Osteoblast (primary cell): ENCODE measurements around the gene TOE1. TPM values are rescaled to one million over a fixed set of nuclear protein-coding genes. Genes with fewer than 3 reads are reported as not detected.
"Not testable (repeated sequence)": the region's sequence is repeated elsewhere in the genome, so short reads cannot be mapped to it uniquely, and the experiment has no call there.

ENCODE experiments used
- DNase-seq: peaks from one replicate; pipeline ENCODE4 v3.0.0; 2011; ENCODE audit warnings: low spot score, mixed read lengths; ENCODE audit not compliant: insufficient read length; ENCODE audit errors: missing footprints
- H2AFZ ChIP-seq: 2 replicates; pipeline ENCODE4 v1.6.0; 2011; ENCODE audit warnings: mild to moderate bottlenecking, low read length
- H3K27ac ChIP-seq: 2 replicates; pipeline ENCODE4 v1.5.1; 2011; ENCODE audit warnings: mild to moderate bottlenecking, low read depth, low read length, moderate library complexity
- H3K27me3 ChIP-seq: 2 replicates; pipeline ENCODE4 v1.6.0; 2012; ENCODE audit warnings: mild to moderate bottlenecking, control low read depth, inconsistent platforms, low read length, moderate library complexity; ENCODE audit not compliant: insufficient read depth
- H3K36me3 ChIP-seq: 2 replicates; pipeline ENCODE4 v1.5.1; 2011; ENCODE audit warnings: mild to moderate bottlenecking, low read length, control low read depth, moderate library complexity; ENCODE audit not compliant: insufficient read depth
- H3K4me1 ChIP-seq: 2 replicates; pipeline ENCODE4 v1.5.1; 2011; ENCODE audit warnings: mild to moderate bottlenecking, low read length, control low read depth, moderate library complexity; ENCODE audit not compliant: insufficient read depth
- H3K4me2 ChIP-seq: 2 replicates; pipeline ENCODE4 v1.6.0; 2011; ENCODE audit warnings: mild to moderate bottlenecking, low read length; ENCODE audit not compliant: insufficient read depth
- H3K4me3 ChIP-seq: fragments of 200-600 bp; sonication (generic); 3 replicates; pipeline ENCODE4 v1.5.1; 2012; ENCODE audit warnings: mild to moderate bottlenecking, low read length, inconsistent platforms; ENCODE audit not compliant: insufficient read depth
- H3K79me2 ChIP-seq: 2 replicates; pipeline ENCODE4 v1.6.0; 2012; ENCODE audit warnings: mild to moderate bottlenecking, low read length, control low read depth, inconsistent platforms; ENCODE audit not compliant: insufficient read depth
- H3K9me3 ChIP-seq: 2 replicates; pipeline ENCODE4 v1.5.1; 2011; ENCODE audit warnings: low read depth, low read length, control low read depth
- H4K20me1 ChIP-seq: 2 replicates; pipeline ENCODE4 v1.6.0; 2012; ENCODE audit warnings: mild to moderate bottlenecking, low read length, control low read depth; ENCODE audit not compliant: insufficient read depth
- CTCF ChIP-seq: IDR thresholded peaks from 2 replicates; pipeline ENCODE4 v1.5.1; 2011; ENCODE audit warnings: mild to moderate bottlenecking, low read depth, low read length, moderate library complexity; ENCODE audit errors: extremely low read depth
- total RNA-seq: library from RNA; depleted of rRNA; stranded (reverse); fragments of >200 nt; gene quantifications from 2 replicates; pipeline ENCODE4 v1.2.3, GENCODE V29; 2012

TOE1 gene
- 6.5 and 8.5 TPM in 2 replicates for total RNA-seq

- Histone ChIP-seq H3K4me2 (peak within 1 kb of the TSS; percentile 85), H3K79me2 (peaks cover 34% of the 10 kb centered on the region), H3K27ac (peak within 1 kb of the TSS; percentile 95), H3K36me3 (peaks cover 34% of the 10 kb centered on the region), H4K20me1 (peaks cover 2% of the 10 kb centered on the region), H3K27me3 (no peaks in the 10 kb centered on the region), H2AFZ (peak within 1 kb of the TSS; percentile 98), H3K4me1 (peaks cover 19% of the 10 kb centered on the region), H3K4me3 (peak within 1 kb of the TSS; percentile 94), H3K9me3 (no peaks in the 10 kb centered on the region)
- no peak for TF ChIP-seq CTCF
- peak; percentile 98 for DNase-seq
These were observed at the start of gene TOE1, which contains the start of gene MUTYH for GRCh38 chr1:45339789-45340558. Gene TOE1 (plus strand): TSS chr1:45340170. CDS start chr1:45340253, 83 bp downstream. Gene MUTYH (minus strand): TSS chr1:45340440. CDS start chr1:45334505, 5,935 bp downstream.

- H3K36me3 ChIP-seq, DNase-seq, H3K4me3 ChIP-seq: not testable (repeated sequence)
These were observed 49.0 kb upstream of the TOE1 start for GRCh38 chr1:45291002-45291401.

GRCh38 chr1:45291716-45292115 lies 48.3 kb upstream of the TOE1 start:
- Histone ChIP-seq H3K27ac (no peak overlapping the region), H3K9me3 (no peaks in the 10 kb centered on the region), H3K79me2 (no peaks in the 10 kb centered on the region), H2AFZ (no peak overlapping the region), H3K4me2 (no peak overlapping the region), H3K27me3 (no peaks in the 10 kb centered on the region), H3K4me1 (no peaks in the 10 kb centered on the region), H3K36me3 (no peaks in the 10 kb centered on the region), H4K20me1 (no peaks in the 10 kb centered on the region), H3K4me3 (no peak overlapping the region)
- DNase-seq: no peak
- no peak for TF ChIP-seq CTCF

More at GRCh38 chr1:45291002-45291401, 49.0 kb upstream of the TOE1 start:
- not testable (repeated sequence) for H3K79me2 ChIP-seq, H3K27ac ChIP-seq, H3K4me1 ChIP-seq, H4K20me1 ChIP-seq, H2AFZ ChIP-seq, H3K27me3 ChIP-seq, H3K4me2 ChIP-seq, H3K9me3 ChIP-seq

- H3K27me3 ChIP-seq: no peaks in the 10 kb centered on the region
- H3K4me3 ChIP-seq: no peak overlapping the region
- no peaks in the 10 kb centered on the region for H3K79me2 ChIP-seq
- H3K36me3 ChIP-seq: no peaks in the 10 kb centered on the region
- H3K4me1 ChIP-seq: no peaks in the 10 kb centered on the region
- no peak overlapping the region for H3K4me2 ChIP-seq
- no peak for DNase-seq
- no peak overlapping the region for H3K27ac ChIP-seq
- no peaks in the 10 kb centered on the region for H3K9me3 ChIP-seq
- H4K20me1 ChIP-seq: no peaks in the 10 kb centered on the region
- H2AFZ ChIP-seq: no peak overlapping the region
- TF ChIP-seq CTCF: no peak
These were observed 42.2 kb upstream of the TOE1 start for GRCh38 chr1:45297666-45298356.
